ENCODE data around the gene STAT1. TPM values are rescaled to one million over a fixed set of nuclear protein-coding genes. Genes with fewer than 3 reads are reported as not detected.

Gene STAT1
- total and polyA plus RNA-seq, 10 of the 15 experiments (the other 5 are each of a cell fraction or from before 2014, with no cell fraction given) = 81.8 to 398 (median 307) TPM

GRCh38 chr2:190974629-190975361 lies 39.2 kb downstream of the STAT1 start (continued):
- no peak for TF ChIP-seq SRF (IDR thresholded peaks at IDR 0.05; ENCODE audit: low read depth in 2 of 2, low read length in 2 of 2)
- TF ChIP-seq SREBF2 (IDR thresholded peaks at IDR 0.05; ENCODE audit: low read length) = no peak
- TF ChIP-seq USF1 (IDR thresholded peaks at IDR 0.05; ENCODE audit: borderline replicate concordance, extremely low read length, insufficient read depth, low read depth, low read length) = no peak
- no peak for TF ChIP-seq CHD1 (IDR thresholded peaks at IDR 0.05; ENCODE audit: low read depth, low read length)
- no peak for TF ChIP-seq HDAC6 (IDR thresholded peaks at IDR 0.05; ENCODE audit: unreplicated experiment)
- TF ChIP-seq POLR2AphosphoS5 (IDR thresholded peaks at IDR 0.05; ENCODE audit: low read length) = peak; percentile 69

GRCh38 chr2:190973726-190974628 lies 40.0 kb downstream of the STAT1 start:
- ATAC-seq (no peak), FAIRE-seq (no peak), DNase-seq (ENCODE audit: low read depth, low spot score) (no peak)
- peaks cover 51 to 92% of the 10 kb centered on the region in 2 experiments for H3K36me3 ChIP-seq (ENCODE audit: control insufficient read depth in 2 of 2, insufficient read depth in 2 of 2, low read length in 1 of 2)
- in situ Hi-C loops (cut with MboI) = no loop called here
- intact Hi-C loops (cut with micrococcal nuclease; ENCODE audit: unreplicated experiment) = no loop called here
- ChIA-PET RAD21 (ENCODE audit: unreplicated experiment) (interaction anchor here (0.8 to 2.1 kb wide), 2 partner anchors 11 to 123 kb away, joined by 3 to 6 read pairs; no protein-coding TSS in a partner anchor), CTCF (interaction anchor here (0.6 to 1.1 kb wide), 4 partner anchors 14 to 1199 kb away, joined by 3 read pairs; no protein-coding TSS in a partner anchor), SMC1A (ENCODE audit: uncharacterized antibody, unreplicated experiment) (interaction anchor here (1.1 to 2.1 kb wide), 4 partner anchors 8 to 124 kb away, joined by 3 to 7 read pairs (median 4); no protein-coding TSS in a partner anchor), POLR2A (no interaction called here)
- no peaks in the 10 kb centered on the region for H3K4me1 ChIP-seq (ENCODE audit: control insufficient read depth, insufficient read depth, low read length)
- H3K9me3 ChIP-seq (replicated peaks; ENCODE audit: control insufficient read depth, insufficient read depth, low read length) = no peaks in the 10 kb centered on the region
- TF ChIP-seq ESRRA (IDR thresholded peaks at IDR 0.05; ENCODE audit: low read length) (no peak), TBL1XR1 (IDR thresholded peaks at IDR 0.05; ENCODE audit: low read depth, low read length) (no peak), CREM (IDR thresholded peaks at IDR 0.05; ENCODE audit: low read depth) (no peak), HDAC2 (IDR thresholded peaks at IDR 0.05) (no peak), PBX3 (IDR thresholded peaks at IDR 0.05; ENCODE audit: insufficient replicate concordance, low read depth, low read length) (no peak), FOXK2 (IDR thresholded peaks at IDR 0.05) (no peak), NR2C2 (IDR thresholded peaks at IDR 0.05; ENCODE audit: borderline replicate concordance, control insufficient read depth, insufficient read length, low read depth) (no peak), ZNF384 (IDR thresholded peaks at IDR 0.05; ENCODE audit: borderline replicate concordance, low read depth, low read length) (no peak), BHLHE40 (IDR thresholded peaks at IDR 0.05; ENCODE audit: borderline replicate concordance in 1 of 2, low read depth in 2 of 2, low read length in 1 of 2) (no peak), RAD21 (IDR thresholded peaks at IDR 0.05; ENCODE audit: insufficient read depth, low read depth, low read length) (no peak), RCOR1 (conservative IDR thresholded peaks at IDR 0.05; ENCODE audit: low read depth, low read length) (no peak), STAT1 (conservative IDR thresholded peaks at IDR 0.05) (no peak), HDAC6 (IDR thresholded peaks at IDR 0.05; ENCODE audit: unreplicated experiment) (no peak)
- no peak overlapping the region for H3K9ac ChIP-seq (ENCODE audit: control insufficient read depth, insufficient read depth, low read length)
- H3K27ac ChIP-seq (ENCODE audit: control insufficient read depth, insufficient read depth) = no peak overlapping the region
- 98% methylated on average over 11 of the region's 11 CpGs for WGBS (ENCODE audit: insufficient coverage, insufficient replicate concordance, low lambda C conversion rate, missing lambda C conversion rate)
- H4K20me1 ChIP-seq (ENCODE audit: control insufficient read depth, insufficient read depth) = peaks cover 13% of the 10 kb centered on the region
- BruUV-seq (replicated peaks) = TSS peak; percentile 12
- H3K27me3 ChIP-seq (replicated peaks in 1 of 2; ENCODE audit: control insufficient read depth in 2 of 2, insufficient read depth in 2 of 2, low read length in 1 of 2) = no peaks in the 10 kb centered on the region
- H2AFZ ChIP-seq (ENCODE audit: control insufficient read depth, low read depth, low read length) = no peak overlapping the region
- H3K4me2 ChIP-seq (ENCODE audit: control insufficient read depth, insufficient read depth) = no peak overlapping the region
- no peaks in the 10 kb centered on the region; the same call in none of the 2 replicates for H3K79me2 ChIP-seq (ENCODE audit: control insufficient read depth, insufficient read depth, low read length)
- H3K4me3 ChIP-seq = no peak overlapping the region

Measured in GM12878 (cell line).